Stimulated activated naive CD8-positive, alpha-beta T cell treated with anti-CD3 and anti-CD28 coated beads, Interleukin-15, Interleukin-2, amounts not matched to agents 100 ng/mL and 50 ng/mL, for 24 hours (primary cell): ENCODE measurements around the gene ABCA4.

Experiments
- H3K27ac Mint-ChIP-seq: one replicate; pipeline ENCODE4 v1.8.0; 2021; ENCODE audit warnings: mild to moderate bottlenecking, mixed read lengths
- H3K27me3 Mint-ChIP-seq: one replicate; pipeline ENCODE4 v1.8.0; 2021; ENCODE audit warnings: mixed read lengths
- H3K36me3 Mint-ChIP-seq: one replicate; pipeline ENCODE4 v1.8.0; 2021; ENCODE audit warnings: low read depth, mixed read lengths
- H3K4me1 Mint-ChIP-seq: one replicate; pipeline ENCODE4 v1.8.0; 2021; ENCODE audit warnings: low read depth, mixed read lengths
- H3K4me3 Mint-ChIP-seq: one replicate; pipeline ENCODE4 v1.8.0; 2021; ENCODE audit warnings: mild to moderate bottlenecking, mixed read lengths
- H3K9me3 Mint-ChIP-seq: one replicate; pipeline ENCODE4 v1.8.0; 2021; ENCODE audit warnings: mixed read lengths

Gene ABCA4

GRCh38 chr1:93976711-93977597 lies 144.0 kb downstream of the ABCA4 start:
- Mint-ChIP-seq H3K27me3 (no peaks in the 10 kb centered on the region), H3K9me3 (peaks cover 4% of the 10 kb centered on the region), H3K4me3 (no peak overlapping the region), H3K36me3 (no peaks in the 10 kb centered on the region), H3K27ac (no peak overlapping the region), H3K4me1 (no peaks in the 10 kb centered on the region)

GRCh38 chr1:93976291-93976690 lies 144.7 kb downstream of the ABCA4 start:
- Mint-ChIP-seq H3K4me3 (no peak overlapping the region), H3K27me3 (no peaks in the 10 kb centered on the region), H3K27ac (no peak overlapping the region), H3K36me3 (no peaks in the 10 kb centered on the region), H3K9me3 (peaks cover 4% of the 10 kb centered on the region), H3K4me1 (no peaks in the 10 kb centered on the region)

DNA sequence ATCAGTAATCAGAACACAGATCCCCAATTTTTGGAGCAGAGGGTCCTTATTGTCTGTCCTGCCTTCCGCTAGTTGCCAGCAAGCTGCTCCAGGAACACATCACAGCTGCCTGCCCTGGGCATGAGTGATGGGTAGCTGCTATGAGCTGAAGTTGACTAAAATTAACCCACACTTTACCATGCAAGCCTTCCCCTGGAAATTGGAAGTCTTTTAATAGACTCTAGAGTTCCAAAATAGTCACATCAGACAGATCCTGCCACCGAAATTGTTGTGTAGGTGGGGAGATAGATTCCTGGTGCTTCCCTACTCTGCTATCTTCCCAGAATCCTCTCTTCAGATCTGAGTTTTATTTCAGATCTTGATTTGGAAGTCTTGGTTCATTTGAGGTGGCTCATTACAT lies 148.6 kb downstream of the ABCA4 start:
- H3K4me1 Mint-ChIP-seq = no peaks in the 10 kb centered on the region
- no peak overlapping the region for H3K27ac Mint-ChIP-seq
- H3K4me3 Mint-ChIP-seq = no peak overlapping the region
- no peaks in the 10 kb centered on the region for H3K27me3 Mint-ChIP-seq
- peaks cover 4% of the 10 kb centered on the region for H3K9me3 Mint-ChIP-seq
- no peaks in the 10 kb centered on the region for H3K36me3 Mint-ChIP-seq

- H3K36me3 Mint-ChIP-seq = no peaks in the 10 kb centered on the region
- H3K27me3 Mint-ChIP-seq = no peaks in the 10 kb centered on the region
- H3K4me3 Mint-ChIP-seq = no peak overlapping the region
- H3K27ac Mint-ChIP-seq = no peak overlapping the region
- H3K9me3 Mint-ChIP-seq = peaks cover 4% of the 10 kb centered on the region
- peaks cover 3% of the 10 kb centered on the region for H3K4me1 Mint-ChIP-seq
These were observed 151.1 kb downstream of the ABCA4 start for GRCh38 chr1:93969887-93970286.

DNA sequence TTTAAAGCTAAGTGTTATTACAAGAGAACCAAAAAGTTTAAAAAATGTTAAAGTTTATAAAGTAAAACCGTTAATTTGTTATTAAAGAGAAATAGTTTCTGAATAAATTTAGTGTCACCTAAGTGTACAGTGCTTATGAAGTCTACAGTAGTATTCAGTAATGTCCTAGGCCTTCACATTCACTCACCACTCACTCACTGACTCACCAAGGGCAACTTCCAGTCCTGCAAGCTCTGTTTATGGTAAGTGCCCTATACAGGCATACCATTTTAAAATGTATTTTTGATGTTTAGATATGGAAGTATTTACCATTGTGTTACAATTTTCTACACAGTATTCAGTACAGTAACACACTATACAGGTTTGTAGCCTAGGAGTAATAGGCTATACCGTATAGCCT lies 151.6 kb downstream of the ABCA4 start:
- Mint-ChIP-seq H3K27me3 (no peaks in the 10 kb centered on the region), H3K27ac (no peak overlapping the region), H3K9me3 (peaks cover 4% of the 10 kb centered on the region), H3K4me1 (peaks cover 8% of the 10 kb centered on the region), H3K36me3 (no peaks in the 10 kb centered on the region), H3K4me3 (no peak overlapping the region)

DNA sequence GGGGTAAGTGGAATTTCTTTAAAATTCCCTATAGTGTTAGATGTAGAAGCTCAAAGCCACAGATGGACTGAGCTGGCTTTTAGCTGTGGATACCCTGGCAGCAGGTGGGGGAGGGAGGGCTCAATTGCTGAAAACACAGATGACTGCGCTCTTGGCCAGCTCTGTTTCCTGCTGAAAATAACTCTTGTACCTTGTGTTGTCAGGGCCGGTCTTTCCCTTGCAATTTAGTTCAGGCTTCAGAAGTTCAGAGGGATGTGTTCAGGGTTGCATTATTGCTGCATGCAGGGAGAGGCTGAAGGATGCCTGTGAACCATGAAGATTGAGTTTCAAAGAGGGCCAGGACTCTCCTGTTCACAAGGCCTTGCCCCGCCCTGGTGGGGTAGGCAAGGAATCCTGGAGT lies 153.6 kb downstream of the ABCA4 start:
- H3K4me1 Mint-ChIP-seq = peaks cover 8% of the 10 kb centered on the region

DNA sequence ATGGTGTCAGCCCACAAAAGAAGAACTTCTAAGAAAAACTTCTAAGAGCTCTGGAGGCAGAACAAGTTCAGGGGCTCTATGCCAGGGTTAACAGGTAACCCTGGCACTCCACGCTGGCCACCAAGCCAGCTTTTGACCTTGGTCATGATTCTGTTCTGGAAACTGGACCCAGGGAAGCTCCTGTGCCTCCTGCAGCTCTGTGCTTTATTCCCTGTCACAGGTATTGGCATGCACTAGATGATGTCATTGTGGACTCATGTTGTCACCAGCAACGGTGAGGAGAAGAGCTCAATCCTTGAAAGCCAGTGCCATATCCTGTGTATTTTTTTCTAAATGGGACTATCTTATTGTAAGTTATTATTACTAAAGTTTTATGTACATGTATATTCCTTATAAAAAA lies 155.1 kb downstream of the ABCA4 start:
- no peaks in the 10 kb centered on the region for H3K27me3 Mint-ChIP-seq
- no peaks in the 10 kb centered on the region for H3K9me3 Mint-ChIP-seq

More for the DNA sequence above, 153.6 kb downstream of the ABCA4 start:
- H3K4me3 Mint-ChIP-seq = no peak overlapping the region
- H3K27ac Mint-ChIP-seq = no peak overlapping the region
- H3K27me3 Mint-ChIP-seq = no peaks in the 10 kb centered on the region
- H3K36me3 Mint-ChIP-seq = no peaks in the 10 kb centered on the region
- no peaks in the 10 kb centered on the region for H3K9me3 Mint-ChIP-seq

GRCh38 chr1:93965256-93965655 lies 155.7 kb downstream of the ABCA4 start:
- Mint-ChIP-seq H3K9me3 (no peaks in the 10 kb centered on the region), H3K4me1 (peaks cover 8% of the 10 kb centered on the region), H3K27me3 (no peaks in the 10 kb centered on the region), H3K27ac (no peak overlapping the region), H3K4me3 (no peak overlapping the region), H3K36me3 (no peaks in the 10 kb centered on the region)

More for the DNA sequence above, 155.1 kb downstream of the ABCA4 start:
- Mint-ChIP-seq H3K27ac (no peak overlapping the region), H3K4me3 (no peak overlapping the region), H3K36me3 (no peaks in the 10 kb centered on the region), H3K4me1 (peaks cover 8% of the 10 kb centered on the region)

GRCh38 chr1:93964777-93965200 lies 156.2 kb downstream of the ABCA4 start:
- Mint-ChIP-seq H3K36me3 (no peaks in the 10 kb centered on the region), H3K4me3 (no peak overlapping the region), H3K4me1 (peaks cover 8% of the 10 kb centered on the region), H3K27ac (no peak overlapping the region), H3K9me3 (no peaks in the 10 kb centered on the region), H3K27me3 (no peaks in the 10 kb centered on the region)

DNA sequence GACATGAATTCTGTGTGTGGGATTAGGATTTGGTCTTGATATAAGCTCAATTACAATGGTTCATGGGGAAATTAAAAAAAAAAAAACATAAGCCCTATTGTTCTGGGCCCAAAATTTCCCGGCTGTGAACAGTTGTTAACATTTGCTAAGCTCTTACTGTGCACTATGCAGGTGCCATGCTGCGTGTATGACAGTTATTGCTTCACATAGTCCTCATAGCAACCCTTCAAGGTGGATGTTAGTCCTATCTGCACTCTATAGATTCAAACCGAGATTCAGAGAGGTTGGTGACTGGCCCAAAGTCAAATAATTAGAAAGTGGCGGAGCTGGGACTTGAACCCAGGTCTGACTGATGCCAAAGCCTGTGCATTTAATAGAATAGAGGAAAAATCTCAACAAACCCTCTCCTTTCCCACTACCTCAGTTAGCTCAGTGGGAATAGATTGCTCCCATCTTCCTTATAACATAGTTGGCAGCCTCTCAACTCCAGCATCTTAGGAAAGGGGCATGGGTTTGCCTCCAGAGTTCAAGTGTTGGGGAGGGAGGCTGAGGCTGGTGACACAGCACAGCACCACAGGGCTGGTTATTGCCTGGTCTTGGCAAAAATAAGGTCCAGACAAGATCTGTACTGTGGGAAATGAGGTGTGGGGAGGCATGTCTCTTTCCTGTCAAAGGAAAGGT lies 156.7 kb downstream of the ABCA4 start:
- peaks cover 8% of the 10 kb centered on the region for H3K4me1 Mint-ChIP-seq
- no peaks in the 10 kb centered on the region for H3K27me3 Mint-ChIP-seq
- H3K4me3 Mint-ChIP-seq = no peak overlapping the region
- no peaks in the 10 kb centered on the region for H3K36me3 Mint-ChIP-seq
- H3K27ac Mint-ChIP-seq = no peak overlapping the region
- H3K9me3 Mint-ChIP-seq = no peaks in the 10 kb centered on the region

- Mint-ChIP-seq H3K27ac (no peak overlapping the region), H3K9me3 (no peaks in the 10 kb centered on the region), H3K36me3 (no peaks in the 10 kb centered on the region), H3K4me3 (no peak overlapping the region), H3K27me3 (no peaks in the 10 kb centered on the region), H3K4me1 (peaks cover 8% of the 10 kb centered on the region)
These were observed 157.4 kb downstream of the ABCA4 start for GRCh38 chr1:93963585-93963984.

GRCh38 chr1:93961906-93962305 lies 159.0 kb downstream of the ABCA4 start:
- peaks cover 9% of the 10 kb centered on the region for H3K36me3 Mint-ChIP-seq
- H3K4me1 Mint-ChIP-seq = peaks cover 8% of the 10 kb centered on the region
- no peaks in the 10 kb centered on the region for H3K27me3 Mint-ChIP-seq
- no peak overlapping the region for H3K27ac Mint-ChIP-seq
- H3K9me3 Mint-ChIP-seq = peaks cover 15% of the 10 kb centered on the region
- H3K4me3 Mint-ChIP-seq = no peak overlapping the region

DNA sequence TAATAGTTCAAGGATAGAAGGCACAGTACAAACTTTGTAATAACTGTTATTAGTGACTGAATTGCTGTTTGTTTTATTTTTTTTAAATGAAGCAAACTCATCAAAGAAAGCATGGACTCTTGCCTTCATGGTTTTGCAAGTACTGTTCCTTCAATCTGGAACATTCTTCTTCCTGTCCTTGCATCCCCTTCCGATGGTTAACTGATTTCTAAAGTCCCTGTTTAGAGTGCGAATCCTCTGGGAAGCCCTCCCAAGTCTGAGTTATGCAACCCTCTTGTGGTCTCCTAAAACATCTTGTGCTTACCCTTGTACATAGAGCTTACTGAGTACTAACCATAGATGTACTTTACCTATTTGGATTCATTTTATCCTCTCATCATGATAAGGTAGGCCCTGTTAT lies 159.5 kb downstream of the ABCA4 start:
- Mint-ChIP-seq H3K4me3 (no peak overlapping the region), H3K27me3 (no peaks in the 10 kb centered on the region), H3K9me3 (peaks cover 16% of the 10 kb centered on the region), H3K27ac (no peak overlapping the region), H3K4me1 (peaks cover 8% of the 10 kb centered on the region), H3K36me3 (peaks cover 9% of the 10 kb centered on the region)

GRCh38 chr1:93960641-93961147 lies 160.3 kb downstream of the ABCA4 start:
- H3K27ac Mint-ChIP-seq = no peak overlapping the region
- H3K36me3 Mint-ChIP-seq = peaks cover 9% of the 10 kb centered on the region
- H3K9me3 Mint-ChIP-seq = peaks cover 23% of the 10 kb centered on the region
- H3K4me3 Mint-ChIP-seq = no peak overlapping the region
- H3K27me3 Mint-ChIP-seq = no peaks in the 10 kb centered on the region
- peaks cover 8% of the 10 kb centered on the region for H3K4me1 Mint-ChIP-seq

DNA sequence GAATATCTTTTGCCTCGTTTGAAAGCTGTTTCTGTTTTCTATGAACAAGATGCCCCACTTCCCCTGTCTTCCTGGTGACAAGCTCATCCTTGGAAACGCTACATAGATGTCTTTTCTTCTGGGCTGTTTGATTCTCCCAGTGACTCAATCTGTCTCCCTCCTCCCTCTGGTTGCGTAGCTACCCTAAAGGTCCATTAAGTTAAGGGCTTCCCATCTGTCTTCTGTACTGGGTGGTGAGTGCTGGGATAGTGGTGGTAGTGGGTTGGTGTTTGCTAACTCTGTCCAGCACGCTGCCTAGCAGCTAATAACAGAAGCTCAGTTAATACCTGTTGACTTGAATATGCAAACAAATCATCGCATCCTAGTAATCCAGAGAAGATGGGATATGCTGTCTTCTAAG lies 161.5 kb downstream of the ABCA4 start:
- no peak overlapping the region for H3K4me3 Mint-ChIP-seq
- H3K27me3 Mint-ChIP-seq = no peaks in the 10 kb centered on the region
- H3K4me1 Mint-ChIP-seq = peaks cover 1% of the 10 kb centered on the region
- H3K9me3 Mint-ChIP-seq = peaks cover 33% of the 10 kb centered on the region
- peaks cover 9% of the 10 kb centered on the region for H3K36me3 Mint-ChIP-seq
- H3K27ac Mint-ChIP-seq = no peak overlapping the region
